ENCODE results near the gene MYBPC1.

Gene MYBPC1

DNA sequence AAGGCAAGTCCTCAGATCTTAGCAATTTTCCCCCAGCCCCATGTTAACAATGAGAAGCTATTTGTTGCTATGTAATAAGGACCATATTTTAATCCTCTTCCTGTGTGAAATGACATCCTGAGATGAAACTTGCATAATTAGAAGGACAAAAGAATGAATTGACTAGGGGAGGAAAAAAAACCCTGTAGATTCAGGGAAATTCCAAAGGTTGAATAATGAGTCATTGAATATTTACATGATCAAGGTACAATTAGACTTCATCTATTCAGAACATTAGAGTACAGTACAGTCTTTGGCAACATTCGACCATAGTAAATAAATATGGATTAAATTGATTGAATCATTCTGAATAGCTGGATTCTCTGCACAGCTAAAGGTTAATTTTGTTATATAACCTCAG lies 9.4 kb downstream of the MYBPC1 start:
- DNase-seq, result no peak

DNA sequence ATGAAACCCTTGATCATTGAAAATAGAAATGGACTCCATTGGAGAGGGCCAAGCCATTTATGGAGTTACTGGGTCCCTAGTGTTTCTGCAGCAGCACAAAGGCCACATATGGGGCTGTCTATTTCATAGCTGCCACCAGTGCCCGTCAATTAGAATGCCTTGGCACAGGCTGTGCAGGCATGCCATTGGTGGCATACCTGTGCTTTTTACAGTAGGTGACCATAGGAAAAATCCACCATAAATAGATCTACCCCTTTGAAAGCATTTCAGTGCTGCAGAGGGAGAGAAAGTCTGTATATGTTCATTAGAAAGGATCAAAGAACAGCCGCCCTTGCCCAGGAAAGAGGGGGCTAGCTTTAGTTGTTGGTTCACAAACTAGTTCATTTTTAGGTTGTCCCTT lies 13.1 kb downstream of the MYBPC1 start:
- DNase-seq, result no peak

- no peak for DNase-seq
Observed at GRCh38 chr12:101608301-101609133, 13.7 kb downstream of the MYBPC1 start.

GRCh38 chr12:101609198-101609597 lies 14.4 kb downstream of the MYBPC1 start:
- DNase-seq, result no peak

DNA sequence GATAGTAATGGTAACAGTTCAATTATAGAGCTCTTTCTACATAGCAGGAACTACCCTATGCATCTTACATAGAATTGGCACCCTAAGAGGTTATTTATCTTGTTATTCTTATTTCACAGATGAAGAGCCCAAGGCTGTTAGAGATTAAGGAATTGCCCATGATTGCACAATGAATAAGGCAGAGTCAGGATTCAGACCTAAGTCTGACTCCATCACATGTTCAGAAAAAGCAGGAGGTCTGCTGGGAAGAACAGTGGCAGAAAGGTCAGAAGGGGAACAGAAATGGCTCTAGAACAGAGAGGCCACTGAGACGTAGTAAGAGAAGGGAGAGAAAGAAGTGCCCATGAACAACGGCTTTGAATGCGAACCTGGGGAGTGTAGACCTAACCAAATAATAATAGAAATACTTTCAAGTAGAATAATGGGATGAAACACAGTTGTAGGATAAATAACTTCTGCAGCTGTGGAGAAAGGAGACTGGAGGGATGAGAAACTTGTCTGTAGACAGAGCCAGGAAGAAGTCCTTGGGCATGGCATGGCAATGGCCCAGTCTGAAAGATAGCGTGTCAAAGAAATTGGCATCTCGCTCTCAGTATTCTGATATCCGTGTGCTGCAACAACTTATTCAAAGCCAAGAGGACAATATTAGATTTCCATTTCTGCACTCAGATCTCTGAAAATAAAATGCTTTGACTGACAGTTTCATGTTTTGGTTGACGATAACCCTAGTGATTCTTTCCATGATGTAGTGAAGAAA lies 17.6 kb downstream of the MYBPC1 start:
- DNase-seq, result no peak

- DNase-seq, result no peak
Observed at GRCh38 chr12:101616027-101616494, 21.3 kb downstream of the MYBPC1 start.

DNA sequence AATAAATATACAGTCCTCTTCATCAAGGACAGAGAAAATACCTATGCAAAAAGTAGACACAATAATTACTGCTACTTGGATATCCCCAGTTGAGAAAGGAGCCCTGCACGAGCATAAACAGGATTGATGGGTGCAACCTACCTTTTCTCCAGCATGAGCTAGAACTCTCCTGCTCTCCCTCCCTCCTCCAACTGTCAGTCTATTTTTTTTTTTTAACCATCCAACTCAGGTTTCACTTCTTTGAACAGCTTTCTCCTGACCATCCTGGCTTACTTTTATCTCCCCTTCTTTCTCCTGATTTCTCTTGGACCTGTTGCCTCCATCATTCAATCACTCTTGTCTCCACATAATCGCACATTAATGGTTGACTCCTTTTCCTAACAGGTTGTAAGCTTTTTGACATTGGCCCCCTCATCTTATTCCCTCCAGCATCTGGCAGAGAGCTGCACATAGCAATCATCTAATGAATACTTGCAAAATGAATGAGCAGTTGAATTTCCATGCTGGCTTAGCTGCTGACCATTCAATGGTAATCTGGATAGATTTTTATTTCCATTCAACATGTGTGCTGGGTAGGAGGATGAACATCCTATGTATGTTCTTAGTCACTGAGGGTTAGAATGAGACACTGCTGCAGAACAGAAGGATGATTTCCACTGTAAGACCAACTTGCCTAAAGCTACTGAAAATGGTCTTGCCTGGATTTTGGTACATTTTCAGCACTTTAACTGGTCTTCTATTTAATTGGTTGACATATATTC lies 24.4 kb downstream of the MYBPC1 start:
- no peak for DNase-seq

GRCh38 chr12:101619858-101620761 lies 25.3 kb downstream of the MYBPC1 start:
- DNase-seq, result no peak

- DNase-seq, result no peak
Observed at GRCh38 chr12:101620762-101621133, 26.0 kb downstream of the MYBPC1 start.

GRCh38 chr12:101628676-101629075 lies 33.9 kb downstream of the MYBPC1 start:
- no peak for DNase-seq

DNA sequence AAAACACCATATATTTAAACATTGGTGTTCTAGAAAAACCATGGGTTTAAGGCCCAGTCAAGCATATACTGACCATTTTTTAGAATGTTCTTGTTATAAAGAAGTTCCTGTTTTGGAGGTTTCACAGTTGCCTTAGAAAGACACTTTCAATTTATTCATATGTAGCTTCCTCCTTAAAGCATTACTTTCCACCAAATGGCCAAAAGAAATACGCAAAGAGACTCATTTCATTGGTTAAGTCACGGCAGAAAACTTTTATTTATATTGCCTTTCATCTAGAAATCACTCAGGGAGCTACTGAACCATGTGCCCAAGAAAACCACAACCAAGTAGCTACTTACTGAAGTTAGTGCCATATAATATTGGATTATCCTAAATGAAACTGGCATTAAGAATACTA lies 40.0 kb downstream of the MYBPC1 start:
- no peak for DNase-seq

DNA sequence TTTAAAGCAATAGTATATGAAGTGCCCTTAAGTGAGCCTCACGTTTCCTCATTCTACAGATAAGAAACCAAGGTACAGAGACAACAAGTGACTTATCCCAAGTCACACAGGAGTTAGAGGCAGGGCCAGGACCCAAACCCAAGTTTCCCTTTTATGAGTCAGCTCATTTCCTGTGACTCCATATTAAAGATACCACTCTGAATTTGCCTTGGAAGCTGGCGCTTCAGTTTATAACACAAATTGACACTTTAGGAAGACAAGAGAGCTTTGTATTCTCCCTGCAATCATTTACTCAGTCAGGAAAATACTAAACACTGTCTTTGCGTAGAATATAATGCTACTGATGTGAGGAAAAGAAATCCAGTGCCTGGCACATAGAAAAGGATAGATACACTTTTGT lies 43.2 kb downstream of the MYBPC1 start:
- DNase-seq, result no peak

DNA sequence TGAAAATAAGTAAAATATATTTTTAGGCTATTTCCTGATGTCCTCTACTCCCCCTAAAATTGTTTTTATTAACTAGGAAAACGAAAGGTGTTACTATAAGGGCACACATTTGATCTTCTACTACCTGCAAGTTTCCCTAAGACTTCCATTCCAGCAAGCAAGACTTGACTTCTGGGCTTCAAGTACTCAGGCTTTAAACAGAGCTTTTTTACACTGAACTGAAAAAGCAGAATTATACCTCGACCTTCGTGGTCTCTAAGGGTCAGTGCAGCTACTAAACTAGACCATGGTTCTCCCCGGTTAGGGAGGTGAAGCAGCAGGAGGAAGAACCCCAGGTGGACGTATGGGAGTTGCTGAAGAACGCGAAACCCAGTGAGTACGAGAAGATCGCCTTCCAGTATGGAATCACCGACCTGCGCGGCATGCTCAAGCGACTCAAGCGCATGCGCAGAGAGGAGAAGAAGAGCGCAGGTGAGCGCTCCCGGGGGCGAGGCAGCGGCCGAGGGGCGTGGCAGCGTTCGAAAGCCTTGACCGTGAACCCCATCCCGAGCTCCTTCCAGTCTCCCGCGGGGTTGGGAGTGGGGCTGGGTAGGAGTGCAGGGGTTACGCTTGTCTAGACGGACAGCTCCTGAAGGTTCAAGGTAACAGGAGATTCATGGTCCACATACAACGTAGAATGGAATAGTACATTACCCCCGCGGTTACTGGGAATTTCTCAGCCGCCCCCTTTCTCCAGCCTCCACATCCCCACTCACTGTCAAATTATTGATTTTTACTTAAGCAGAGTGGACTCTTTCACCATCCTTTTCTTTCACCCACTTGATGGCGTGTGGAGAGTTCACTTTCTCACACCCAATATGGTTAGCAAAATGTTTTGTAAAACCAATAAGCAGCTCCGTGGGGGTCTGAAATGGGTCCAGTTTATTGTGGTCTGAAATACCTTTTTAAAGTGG lies 47.6 kb downstream of the MYBPC1 start:
- DNase-seq, result no peak

- DNase-seq, result no peak
Observed at GRCh38 chr12:101647711-101648110, 52.9 kb downstream of the MYBPC1 start.

DNA sequence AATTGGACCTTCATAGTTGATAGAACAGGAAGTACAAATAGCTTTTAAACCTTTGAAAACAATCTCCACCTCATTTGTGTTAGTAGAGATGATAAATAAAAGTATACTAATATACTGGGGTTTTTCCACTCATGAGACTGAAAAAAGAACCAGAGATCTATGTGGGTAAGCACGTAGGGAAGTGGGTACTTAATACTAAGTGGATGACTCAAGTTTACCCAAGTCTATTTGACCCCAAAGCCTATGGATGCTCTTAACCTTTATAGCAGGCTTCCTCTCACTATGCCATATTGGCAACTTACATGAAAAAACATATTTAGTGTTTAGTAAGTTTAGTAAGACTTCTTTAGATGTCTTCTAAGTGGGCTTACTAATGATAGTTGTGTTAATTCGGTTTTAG lies 53.4 kb downstream of the MYBPC1 start:
- no peak for DNase-seq

GRCh38 chr12:101650346-101651117 lies 55.8 kb downstream of the MYBPC1 start:
- no peak for DNase-seq

- DNase-seq, result no peak
Observed at GRCh38 chr12:101653030-101653429, 58.3 kb downstream of the MYBPC1 start.

- DNase-seq, result no peak
Observed at GRCh38 chr12:101653503-101653902, 58.7 kb downstream of the MYBPC1 start.

- no peak for DNase-seq
Observed at GRCh38 chr12:101654442-101654841, 59.7 kb downstream of the MYBPC1 start.

DNA sequence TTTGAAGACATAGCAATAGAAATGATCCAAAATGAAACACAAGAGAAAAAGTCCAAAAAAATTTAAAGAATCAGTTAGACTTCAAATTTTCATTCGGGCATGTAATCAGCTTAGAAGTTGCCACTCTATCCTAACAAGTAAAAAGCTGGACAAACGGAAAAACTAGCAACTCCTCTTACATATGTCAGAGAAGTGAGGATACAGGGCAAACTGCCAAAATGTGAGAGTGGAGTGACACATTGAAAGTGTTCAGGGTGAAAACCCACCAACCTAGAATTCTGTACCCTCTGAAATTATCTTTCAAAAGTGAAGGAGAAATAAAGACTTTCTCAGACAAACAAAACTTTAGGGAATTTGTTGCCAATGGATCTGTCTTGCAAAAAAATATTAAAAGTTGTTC lies 60.6 kb downstream of the MYBPC1 start:
- DNase-seq, result no peak
